ENCODE data around the gene NDRG3.

DNA sequence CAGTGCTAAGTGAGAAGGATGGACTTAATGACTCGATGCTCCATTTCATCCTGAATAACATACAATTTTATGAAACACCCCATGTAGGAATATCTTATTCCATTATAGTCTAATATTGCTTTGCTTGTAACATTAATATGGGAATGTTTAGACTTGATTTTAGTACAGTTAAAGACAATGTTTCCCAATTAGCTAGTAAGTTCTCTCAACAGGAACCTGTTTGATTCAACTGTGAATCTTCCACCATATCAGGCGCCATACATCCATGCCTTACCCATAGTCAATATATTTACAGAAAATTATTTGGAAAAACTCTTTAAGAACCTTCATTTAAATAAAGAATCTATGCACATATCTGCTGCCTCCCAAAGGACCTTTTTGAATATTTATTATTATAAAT, 3.3 kb downstream of the NDRG3 start:
- TF ChIP-seq, protein P1, sequence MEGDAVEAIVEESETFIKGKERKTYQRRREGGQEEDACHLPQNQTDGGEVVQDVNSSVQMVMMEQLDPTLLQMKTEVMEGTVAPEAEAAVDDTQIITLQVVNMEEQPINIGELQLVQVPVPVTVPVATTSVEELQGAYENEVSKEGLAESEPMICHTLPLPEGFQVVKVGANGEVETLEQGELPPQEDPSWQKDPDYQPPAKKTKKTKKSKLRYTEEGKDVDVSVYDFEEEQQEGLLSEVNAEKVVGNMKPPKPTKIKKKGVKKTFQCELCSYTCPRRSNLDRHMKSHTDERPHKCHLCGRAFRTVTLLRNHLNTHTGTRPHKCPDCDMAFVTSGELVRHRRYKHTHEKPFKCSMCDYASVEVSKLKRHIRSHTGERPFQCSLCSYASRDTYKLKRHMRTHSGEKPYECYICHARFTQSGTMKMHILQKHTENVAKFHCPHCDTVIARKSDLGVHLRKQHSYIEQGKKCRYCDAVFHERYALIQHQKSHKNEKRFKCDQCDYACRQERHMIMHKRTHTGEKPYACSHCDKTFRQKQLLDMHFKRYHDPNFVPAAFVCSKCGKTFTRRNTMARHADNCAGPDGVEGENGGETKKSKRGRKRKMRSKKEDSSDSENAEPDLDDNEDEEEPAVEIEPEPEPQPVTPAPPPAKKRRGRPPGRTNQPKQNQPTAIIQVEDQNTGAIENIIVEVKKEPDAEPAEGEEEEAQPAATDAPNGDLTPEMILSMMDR (IDR thresholded peaks at IDR 0.05) = no peak
- no peak for TF ChIP-seq POLR2A (IDR thresholded peaks at IDR 0.05)
